ENCODE results near the gene B4GALNT1. TPM values are rescaled to one million over a fixed set of nuclear protein-coding genes. Genes with fewer than 3 reads are reported as not detected.

The B4GALNT1 gene
- total and polyA plus RNA-seq, 4 donors, result 0.11 to 0.30 (median 0.25) TPM; not detected in 1

DNA sequence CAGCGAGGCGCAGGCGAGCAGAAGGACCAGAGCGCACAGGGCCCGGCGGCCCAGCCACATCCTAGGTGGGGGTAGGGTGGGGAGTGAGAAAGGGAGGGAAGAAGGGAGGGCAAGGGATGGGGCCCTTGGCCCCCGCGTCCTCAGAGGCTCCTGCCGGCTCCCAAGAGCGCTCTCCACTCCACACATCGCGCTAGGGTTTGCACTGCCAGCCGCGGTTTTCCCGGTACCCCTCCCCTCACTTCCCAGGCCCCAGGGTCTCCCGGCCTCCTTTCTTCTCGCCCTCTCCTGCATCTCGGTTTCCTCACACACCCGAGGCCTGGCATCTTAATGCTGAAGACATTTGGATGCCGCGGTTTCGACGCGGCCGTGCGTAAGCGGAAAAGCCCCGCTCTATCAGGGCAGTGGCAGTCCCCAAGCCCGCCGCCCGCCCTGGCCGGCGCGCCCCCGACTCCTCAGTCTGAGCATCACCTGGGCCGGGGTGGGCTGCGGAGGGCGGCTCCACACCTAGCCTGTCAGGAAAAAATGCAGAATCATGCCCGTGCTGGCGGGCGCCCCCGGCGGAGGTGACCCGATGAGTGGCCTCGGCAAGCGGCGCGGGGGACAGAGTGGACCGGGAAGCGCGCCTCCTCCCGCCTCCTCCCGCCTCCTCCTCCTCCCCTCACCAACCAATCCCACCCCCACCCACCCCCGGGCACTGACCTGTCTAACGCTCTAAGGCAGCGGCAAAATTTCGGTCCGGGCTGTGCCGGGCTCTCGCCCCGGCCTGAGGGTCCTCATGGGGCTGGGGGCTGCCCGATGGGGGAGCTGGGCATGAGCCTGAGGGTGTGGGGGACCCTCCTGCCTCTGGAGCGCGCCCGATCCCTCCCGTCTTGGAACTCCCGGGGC is 686 bp downstream of the B4GALNT1 start:
- peaks cover 8 to 18% (median 12%) of the 10 kb centered on the region in 4 donors for H3K27me3 ChIP-seq (ENCODE audit: control insufficient read depth in 4 of 4, insufficient read depth in 4 of 4, low read length in 3 of 4)

DNA sequence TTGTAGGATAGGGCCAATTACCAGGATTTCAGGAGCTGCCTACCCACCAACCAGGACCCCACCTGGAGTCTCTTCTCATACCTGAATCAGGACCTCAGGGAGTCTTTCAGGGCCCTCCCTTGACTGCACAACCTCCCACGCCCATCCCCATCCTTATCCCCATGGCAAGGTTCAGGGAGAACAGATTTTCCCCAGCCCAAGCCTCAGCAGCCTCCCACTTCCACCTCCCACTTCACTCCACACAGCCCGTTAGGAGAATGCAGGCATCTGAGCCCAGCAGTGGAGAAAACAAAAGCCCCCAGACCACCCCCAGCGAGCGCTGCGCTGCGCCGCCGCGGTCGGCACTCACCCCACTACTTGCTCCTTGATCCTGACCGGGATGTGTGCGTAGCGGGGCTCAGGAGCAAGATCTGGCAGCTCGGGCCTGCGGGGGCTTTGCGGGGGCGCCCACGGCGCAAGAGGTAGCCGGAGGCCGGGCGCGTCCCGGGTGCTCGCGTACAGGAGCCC is 1.4 kb downstream of the B4GALNT1 start:
- 16% methylated on average over 26 of the region's 26 CpGs for WGBS
- H3K4me3 ChIP-seq (ENCODE audit: low read depth in 1 of 3, low read length in 3 of 3), result peak overlapping the region in 1 of 3 donors; percentile 65
- no peak overlapping the region for H3K9ac ChIP-seq (ENCODE audit: low read depth in 1 of 2, low read length in 2 of 2)
- peaks cover 8 to 18% (median 14%) of the 10 kb centered on the region in 4 donors for H3K27me3 ChIP-seq (ENCODE audit: control insufficient read depth in 4 of 4, insufficient read depth in 4 of 4, low read length in 3 of 4)
- TF ChIP-seq YY1 (IDR thresholded peaks at IDR 0.05), result no peak
- TF ChIP-seq NR2F2 (IDR thresholded peaks at IDR 0.05), result no peak
- TF ChIP-seq EGR1 (IDR thresholded peaks at IDR 0.05; ENCODE audit: low read depth in 2 of 2), result no peak
- TF ChIP-seq, protein P1, sequence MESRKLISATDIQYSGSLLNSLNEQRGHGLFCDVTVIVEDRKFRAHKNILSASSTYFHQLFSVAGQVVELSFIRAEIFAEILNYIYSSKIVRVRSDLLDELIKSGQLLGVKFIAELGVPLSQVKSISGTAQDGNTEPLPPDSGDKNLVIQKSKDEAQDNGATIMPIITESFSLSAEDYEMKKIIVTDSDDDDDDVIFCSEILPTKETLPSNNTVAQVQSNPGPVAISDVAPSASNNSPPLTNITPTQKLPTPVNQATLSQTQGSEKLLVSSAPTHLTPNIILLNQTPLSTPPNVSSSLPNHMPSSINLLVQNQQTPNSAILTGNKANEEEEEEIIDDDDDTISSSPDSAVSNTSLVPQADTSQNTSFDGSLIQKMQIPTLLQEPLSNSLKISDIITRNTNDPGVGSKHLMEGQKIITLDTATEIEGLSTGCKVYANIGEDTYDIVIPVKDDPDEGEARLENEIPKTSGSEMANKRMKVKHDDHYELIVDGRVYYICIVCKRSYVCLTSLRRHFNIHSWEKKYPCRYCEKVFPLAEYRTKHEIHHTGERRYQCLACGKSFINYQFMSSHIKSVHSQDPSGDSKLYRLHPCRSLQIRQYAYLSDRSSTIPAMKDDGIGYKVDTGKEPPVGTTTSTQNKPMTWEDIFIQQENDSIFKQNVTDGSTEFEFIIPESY (IDR thresholded peaks at IDR 0.05), result no peak
- no peak for TF ChIP-seq HNF4A (conservative IDR thresholded peaks at IDR 0.05)
- no peak for TF ChIP-seq SP1 (IDR thresholded peaks at IDR 0.05)
- no peak for TF ChIP-seq GABPA (IDR thresholded peaks at IDR 0.05 in 1 of 2, conservative IDR thresholded peaks at IDR 0.05 in 1 of 2)
- TF ChIP-seq, protein P2, sequence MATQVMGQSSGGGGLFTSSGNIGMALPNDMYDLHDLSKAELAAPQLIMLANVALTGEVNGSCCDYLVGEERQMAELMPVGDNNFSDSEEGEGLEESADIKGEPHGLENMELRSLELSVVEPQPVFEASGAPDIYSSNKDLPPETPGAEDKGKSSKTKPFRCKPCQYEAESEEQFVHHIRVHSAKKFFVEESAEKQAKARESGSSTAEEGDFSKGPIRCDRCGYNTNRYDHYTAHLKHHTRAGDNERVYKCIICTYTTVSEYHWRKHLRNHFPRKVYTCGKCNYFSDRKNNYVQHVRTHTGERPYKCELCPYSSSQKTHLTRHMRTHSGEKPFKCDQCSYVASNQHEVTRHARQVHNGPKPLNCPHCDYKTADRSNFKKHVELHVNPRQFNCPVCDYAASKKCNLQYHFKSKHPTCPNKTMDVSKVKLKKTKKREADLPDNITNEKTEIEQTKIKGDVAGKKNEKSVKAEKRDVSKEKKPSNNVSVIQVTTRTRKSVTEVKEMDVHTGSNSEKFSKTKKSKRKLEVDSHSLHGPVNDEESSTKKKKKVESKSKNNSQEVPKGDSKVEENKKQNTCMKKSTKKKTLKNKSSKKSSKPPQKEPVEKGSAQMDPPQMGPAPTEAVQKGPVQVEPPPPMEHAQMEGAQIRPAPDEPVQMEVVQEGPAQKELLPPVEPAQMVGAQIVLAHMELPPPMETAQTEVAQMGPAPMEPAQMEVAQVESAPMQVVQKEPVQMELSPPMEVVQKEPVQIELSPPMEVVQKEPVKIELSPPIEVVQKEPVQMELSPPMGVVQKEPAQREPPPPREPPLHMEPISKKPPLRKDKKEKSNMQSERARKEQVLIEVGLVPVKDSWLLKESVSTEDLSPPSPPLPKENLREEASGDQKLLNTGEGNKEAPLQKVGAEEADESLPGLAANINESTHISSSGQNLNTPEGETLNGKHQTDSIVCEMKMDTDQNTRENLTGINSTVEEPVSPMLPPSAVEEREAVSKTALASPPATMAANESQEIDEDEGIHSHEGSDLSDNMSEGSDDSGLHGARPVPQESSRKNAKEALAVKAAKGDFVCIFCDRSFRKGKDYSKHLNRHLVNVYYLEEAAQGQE (IDR thresholded peaks at IDR 0.05), result no peak
- TF ChIP-seq RAD21 (IDR thresholded peaks at IDR 0.05), result no peak
- TF ChIP-seq RXRA (IDR thresholded peaks at IDR 0.05), result no peak
- no peak for TF ChIP-seq FOXA1 (IDR thresholded peaks at IDR 0.05)
- no peak for TF ChIP-seq TAF1 (conservative IDR thresholded peaks at IDR 0.05)
- no peak for TF ChIP-seq HNF4G (IDR thresholded peaks at IDR 0.05)
- TF ChIP-seq FOXA2 (IDR thresholded peaks at IDR 0.05), result no peak
- TF ChIP-seq, protein P3, sequence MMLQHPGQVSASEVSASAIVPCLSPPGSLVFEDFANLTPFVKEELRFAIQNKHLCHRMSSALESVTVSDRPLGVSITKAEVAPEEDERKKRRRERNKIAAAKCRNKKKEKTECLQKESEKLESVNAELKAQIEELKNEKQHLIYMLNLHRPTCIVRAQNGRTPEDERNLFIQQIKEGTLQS (IDR thresholded peaks at IDR 0.05), result no peak
- no peak for DNase-seq (ENCODE audit: low spot score)
- H3K36me3 ChIP-seq (ENCODE audit: control insufficient read depth in 4 of 4, insufficient read depth in 3 of 4, low read depth in 1 of 4, low read length in 3 of 4), result no peaks in the 10 kb centered on the region
- peaks cover 6 to 23% (median 11%) of the 10 kb centered on the region in 4 donors for H3K4me1 ChIP-seq (ENCODE audit: control insufficient read depth in 4 of 4, insufficient read depth in 4 of 4, low read length in 3 of 4)
- no peaks in the 10 kb centered on the region for H3K9me3 ChIP-seq (ENCODE audit: control insufficient read depth in 4 of 4, low read length in 3 of 4)
- no peak overlapping the region for H3K27ac ChIP-seq (ENCODE audit: low read depth in 1 of 2, low read length in 2 of 2)

More for the DNA sequence above, 686 bp downstream of the B4GALNT1 start:
- no peaks in the 10 kb centered on the region for H3K36me3 ChIP-seq (ENCODE audit: control insufficient read depth in 4 of 4, insufficient read depth in 3 of 4, low read depth in 1 of 4, low read length in 3 of 4)
- 3% methylated on average over 67 of the region's 67 CpGs for WGBS
- no peak for DNase-seq (ENCODE audit: low spot score)
- peak overlapping the region in 2 of 3 donors; percentile 23 to 65 for H3K4me3 ChIP-seq (ENCODE audit: low read depth in 1 of 3, low read length in 3 of 3)
- TF ChIP-seq RAD21 (IDR thresholded peaks at IDR 0.05) (no peak), TAF1 (conservative IDR thresholded peaks at IDR 0.05) (no peak)
- H3K9me3 ChIP-seq (ENCODE audit: control insufficient read depth in 4 of 4, low read length in 3 of 4), result no peaks in the 10 kb centered on the region
- H3K9ac ChIP-seq (ENCODE audit: low read depth in 1 of 2, low read length in 2 of 2), result no peak overlapping the region
- no peak overlapping the region for H3K27ac ChIP-seq (ENCODE audit: low read depth in 1 of 2, low read length in 2 of 2)
- peaks cover 6 to 23% (median 11%) of the 10 kb centered on the region in 4 donors for H3K4me1 ChIP-seq (ENCODE audit: control insufficient read depth in 4 of 4, insufficient read depth in 4 of 4, low read length in 3 of 4)

Data from liver (tissue), 9 donors.